K562 (cell line): ENCODE measurements around the gene PRR36. TPM values are rescaled to one million over a fixed set of nuclear protein-coding genes. Genes with fewer than 3 reads are reported as not detected.

Experiments
- BHLHE40 ChIP-seq: IDR thresholded peaks from 2 replicates; pipeline ENCODE4 v1.6.1; 2011; ENCODE audit warnings: low read length, improper control_type of control experiment
- CBFA2T3 ChIP-seq: fragments of 450-650 bp; IDR thresholded peaks from 2 replicates; pipeline ENCODE4 v1.6.1; 2017
- CBFB ChIP-seq: sonication (generic); formaldehyde crosslinking; IDR thresholded peaks from 2 replicates; pipeline ENCODE4 v1.4.0; 2020; ENCODE audit warnings: mild to moderate bottlenecking, missing genetic modification reagents
- CCNT2 ChIP-seq: IDR thresholded peaks from 2 replicates; pipeline ENCODE4 v1.6.1; 2011; ENCODE audit warnings: borderline replicate concordance, low read depth, mild to moderate bottlenecking, moderate library complexity, mixed read lengths, low read length; ENCODE audit not compliant: insufficient read length; ENCODE audit errors: extremely low read depth
- NR2C2 ChIP-seq, 2 experiments: fragments of 200-800 bp in 1 of 2; sonication (Bioruptor generic) in 1 of 2; sonication (generic) in 1 of 2; formaldehyde crosslinking in 1 of 2; IDR thresholded peaks; 2 replicates each; pipeline versions ENCODE4 v1.6.1 to v1.8.0; 2016 to 2022; ENCODE audit warnings: mild to moderate bottlenecking in 1 of 2, missing compliant biosample characterization in 1 of 2, missing genetic modification characterization in 1 of 2, missing genetic modification reagents in 1 of 2
- PHF8 ChIP-seq: fragments of 200-600 bp; sonication (generic); IDR thresholded peaks from 2 replicates; pipeline ENCODE4 v1.6.1; 2012; ENCODE audit warnings: mixed run types, mild to moderate bottlenecking, inconsistent platforms, low read length, moderate library complexity, borderline replicate concordance
- POLR2A ChIP-seq: fragments of 450-650 bp; conservative IDR thresholded peaks from 2 replicates; pipeline ENCODE4 v1.6.1; 2016
- PRPF4 ChIP-seq: fragments of 200-400 bp; formaldehyde crosslinking; IDR thresholded peaks from one replicate; pipeline ENCODE4 v1.6.1; 2017; ENCODE audit warnings: low read length, low read depth, mild to moderate bottlenecking; ENCODE audit not compliant: insufficient read depth, poor library complexity, severe bottlenecking
- RBFOX2 ChIP-seq: fragments of 200-400 bp; formaldehyde crosslinking; IDR thresholded peaks from 2 replicates; pipeline ENCODE4 v1.6.1; 2017; ENCODE audit warnings: low read depth, mild to moderate bottlenecking, low read length, moderate library complexity
- STAT5A ChIP-seq: IDR thresholded peaks from 2 replicates; pipeline ENCODE4 v1.6.1; 2012; ENCODE audit warnings: low read length, inconsistent platforms, borderline replicate concordance
- TGIF2 ChIP-seq: sonication (generic); formaldehyde crosslinking; IDR thresholded peaks from 2 replicates; pipeline ENCODE4 v1.8.1; 2022; ENCODE audit warnings: mild to moderate bottlenecking, missing genetic modification reagents, moderate library complexity
- XRCC3 ChIP-seq: fragments of 450-650 bp; IDR thresholded peaks from 2 replicates; pipeline ENCODE4 v1.6.1; 2017; ENCODE audit warnings: mild to moderate bottlenecking, moderate library complexity
- ZC3H4 ChIP-seq: sonication (generic); formaldehyde crosslinking; IDR thresholded peaks from 2 replicates; pipeline ENCODE4 v1.9.0; 2021; ENCODE audit warnings: missing genetic modification reagents, borderline replicate concordance
- ZEB2 ChIP-seq: fragments of 450-650 bp; IDR thresholded peaks from 2 replicates; pipeline ENCODE4 v1.6.1; 2016
- ZNF133 ChIP-seq: fragments of 250-450 bp; sonication (Bioruptor Pico); IDR thresholded peaks from 2 replicates; pipeline ENCODE4 v1.4.0; 2020; ENCODE audit warnings: mild to moderate bottlenecking
- ZNF263 ChIP-seq: sonication (generic); formaldehyde crosslinking; IDR thresholded peaks from 2 replicates; pipeline ENCODE4 v1.8.0; 2022; ENCODE audit warnings: mild to moderate bottlenecking, missing genetic modification reagents, borderline replicate concordance
- ZNF644 ChIP-seq: fragments of 200-800 bp; sonication (Bioruptor generic); IDR thresholded peaks from 2 replicates; pipeline ENCODE4 v1.6.1; 2016; ENCODE audit warnings: low read depth, missing genetic modification characterization, missing compliant biosample characterization
- polyA plus RNA-seq, 8 experiments: library from polyadenylated mRNA; depleted of rRNA in 4 of 8; stranded (reverse) in 5 of 8; unstranded in 3 of 8; fragments of >200 nt; fragmentation: Nextera tagmentation in 2 of 8; fragmentation: Illumina TruSeq in 1 of 8; extraction: Ambion mirVana in 2 of 8; extraction: Trizol in 1 of 8; gene quantifications; 2 replicates each; pipeline versions ENCODE4 v1.2.1 to v1.2.3, GENCODE V29; 2011 to 2014; ENCODE audit warnings: inconsistent platforms in 1 of 8, missing spikeins in 1 of 8
- total RNA-seq, 7 experiments: library from RNA; depleted of rRNA in 6 of 7; stranded (reverse); fragments of >200 nt in 6 of 7; fragmentation: Illumina TruSeq in 2 of 7; extraction: Trizol in 2 of 7; gene quantifications; 2 replicates each; pipeline versions ENCODE4 v1.2.1 to v1.2.3, GENCODE V29; 2011 to 2021; ENCODE audit warnings: low replicate concordance in 1 of 7
- TF ChIP-seq, protein P1 (sequence below): fragments of 200-800 bp; sonication (Bioruptor generic); IDR thresholded peaks from 2 replicates; pipeline ENCODE4 v1.6.1; 2017; ENCODE audit warnings: missing genetic modification characterization, missing compliant biosample characterization
- TF ChIP-seq, protein P2 (sequence below): sonication (generic); formaldehyde crosslinking; IDR thresholded peaks from 2 replicates; pipeline ENCODE4 v1.9.0; 2022; ENCODE audit warnings: mild to moderate bottlenecking, missing genetic modification reagents
- TF ChIP-seq, protein P3 (sequence below): sonication (generic); formaldehyde crosslinking; IDR thresholded peaks from 2 replicates; pipeline ENCODE4 v1.8.0; 2022; ENCODE audit warnings: missing genetic modification reagents, mild to moderate bottlenecking, moderate library complexity, borderline replicate concordance
- TF ChIP-seq, protein P4 (sequence below): conservative IDR thresholded peaks from 2 replicates; pipeline ENCODE4 v1.6.1; 2011; ENCODE audit warnings: low read depth, mild to moderate bottlenecking, low read length; ENCODE audit not compliant: control insufficient read depth

The PRR36 gene
- total and polyA plus RNA-seq, 9 of the 15 experiments (the other 6 are each of a cell fraction or from before 2014, with no cell fraction given): 0.05 to 0.42 (median 0.06) TPM; not detected in 6

DNA sequence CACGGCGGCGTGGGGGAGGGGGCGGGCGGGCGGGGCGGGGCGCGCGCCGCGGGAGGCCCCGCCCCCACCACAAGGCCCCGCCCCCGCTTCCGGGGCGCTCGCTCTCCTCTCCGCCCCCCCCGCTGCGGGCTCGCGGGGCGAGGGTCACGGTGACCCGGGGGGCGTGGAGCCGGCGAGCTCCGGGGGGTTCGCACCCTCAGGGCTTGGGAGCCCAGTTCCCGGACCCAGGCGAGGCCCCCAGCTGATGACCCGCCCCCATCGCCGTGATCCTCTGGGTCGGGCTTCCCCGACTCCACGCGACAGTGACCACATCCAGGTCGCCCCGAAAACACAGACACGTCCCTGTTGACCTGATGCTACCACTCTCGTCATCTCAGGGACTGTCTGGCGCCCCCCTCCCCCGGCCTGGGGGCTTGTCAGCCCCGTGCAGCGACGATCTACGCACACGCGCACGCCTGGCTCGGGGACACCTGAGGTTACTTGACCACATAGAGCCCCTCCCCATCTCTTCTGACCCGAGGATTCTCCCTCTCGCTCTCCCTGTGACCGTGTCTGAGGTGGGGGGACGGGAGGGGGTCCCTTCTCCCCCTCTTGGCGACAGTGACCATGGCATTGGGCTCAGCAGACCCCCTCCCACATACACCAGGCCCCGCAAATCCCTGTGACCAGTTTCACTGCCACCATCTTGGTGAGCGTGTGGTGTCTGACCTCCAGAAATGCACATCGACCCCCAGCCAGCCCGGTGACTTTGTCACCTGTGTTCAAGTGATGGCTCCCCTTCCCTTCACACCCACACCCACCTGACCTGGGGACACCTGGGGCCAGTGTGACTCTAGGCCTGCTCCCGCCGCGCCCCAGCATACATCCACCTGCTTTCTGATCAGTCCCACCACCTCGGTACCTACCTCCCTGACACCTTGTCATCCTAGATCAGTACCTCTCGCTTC is 30.2 kb upstream of the PRR36 start (continued):
- TF ChIP-seq, protein P1, sequence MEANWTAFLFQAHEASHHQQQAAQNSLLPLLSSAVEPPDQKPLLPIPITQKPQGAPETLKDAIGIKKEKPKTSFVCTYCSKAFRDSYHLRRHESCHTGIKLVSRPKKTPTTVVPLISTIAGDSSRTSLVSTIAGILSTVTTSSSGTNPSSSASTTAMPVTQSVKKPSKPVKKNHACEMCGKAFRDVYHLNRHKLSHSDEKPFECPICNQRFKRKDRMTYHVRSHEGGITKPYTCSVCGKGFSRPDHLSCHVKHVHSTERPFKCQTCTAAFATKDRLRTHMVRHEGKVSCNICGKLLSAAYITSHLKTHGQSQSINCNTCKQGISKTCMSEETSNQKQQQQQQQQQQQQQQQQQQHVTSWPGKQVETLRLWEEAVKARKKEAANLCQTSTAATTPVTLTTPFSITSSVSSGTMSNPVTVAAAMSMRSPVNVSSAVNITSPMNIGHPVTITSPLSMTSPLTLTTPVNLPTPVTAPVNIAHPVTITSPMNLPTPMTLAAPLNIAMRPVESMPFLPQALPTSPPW: peak; percentile 97
- TF ChIP-seq TGIF2 (peak; percentile 50; the same call in 1 of the 2 replicates), ZNF133 (CRISPR knock-in tag) (no peak), CBFA2T3 (no peak), PRPF4 (no peak), BHLHE40 (peak; percentile 43; the same call in 1 of the 2 replicates), ZNF644 (tag) (no peak), RBFOX2 (peak; percentile 8; the same call in 1 of the 2 replicates), XRCC3 (no peak), NR2C2 (CRISPR knock-in tag; IDR thresholded peaks at IDR 0.05) (no peak), NR2C2 (tag; IDR thresholded peaks at IDR 0.05) (peak; percentile 88), PHF8 (peak; percentile 46; the same call in 1 of the 2 replicates), POLR2A (peak; percentile 25; the same call in 1 of the 2 replicates), ZEB2 (no peak), ZC3H4 (CRISPR knock-in tag) (peak; percentile 42), ZNF263 (CRISPR knock-in tag) (0 out of 2 replicates have a peak, but pooled peaks have one; percentile 47), CBFB (0 out of 2 replicates have a peak, but pooled peaks have one; percentile 24), CCNT2 (peak; percentile 28), STAT5A (no peak)
- TF ChIP-seq, protein P2, sequence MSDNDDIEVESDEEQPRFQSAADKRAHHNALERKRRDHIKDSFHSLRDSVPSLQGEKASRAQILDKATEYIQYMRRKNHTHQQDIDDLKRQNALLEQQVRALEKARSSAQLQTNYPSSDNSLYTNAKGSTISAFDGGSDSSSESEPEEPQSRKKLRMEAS (CRISPR knock-in tag): peak; percentile 38; the same call in 1 of the 2 replicates
- TF ChIP-seq, protein P3, sequence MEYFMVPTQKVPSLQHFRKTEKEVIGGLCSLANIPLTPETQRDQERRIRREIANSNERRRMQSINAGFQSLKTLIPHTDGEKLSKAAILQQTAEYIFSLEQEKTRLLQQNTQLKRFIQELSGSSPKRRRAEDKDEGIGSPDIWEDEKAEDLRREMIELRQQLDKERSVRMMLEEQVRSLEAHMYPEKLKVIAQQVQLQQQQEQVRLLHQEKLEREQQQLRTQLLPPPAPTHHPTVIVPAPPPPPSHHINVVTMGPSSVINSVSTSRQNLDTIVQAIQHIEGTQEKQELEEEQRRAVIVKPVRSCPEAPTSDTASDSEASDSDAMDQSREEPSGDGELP (CRISPR knock-in tag): peak; percentile 80; the same call in 1 of the 2 replicates
- TF ChIP-seq, protein P4, sequence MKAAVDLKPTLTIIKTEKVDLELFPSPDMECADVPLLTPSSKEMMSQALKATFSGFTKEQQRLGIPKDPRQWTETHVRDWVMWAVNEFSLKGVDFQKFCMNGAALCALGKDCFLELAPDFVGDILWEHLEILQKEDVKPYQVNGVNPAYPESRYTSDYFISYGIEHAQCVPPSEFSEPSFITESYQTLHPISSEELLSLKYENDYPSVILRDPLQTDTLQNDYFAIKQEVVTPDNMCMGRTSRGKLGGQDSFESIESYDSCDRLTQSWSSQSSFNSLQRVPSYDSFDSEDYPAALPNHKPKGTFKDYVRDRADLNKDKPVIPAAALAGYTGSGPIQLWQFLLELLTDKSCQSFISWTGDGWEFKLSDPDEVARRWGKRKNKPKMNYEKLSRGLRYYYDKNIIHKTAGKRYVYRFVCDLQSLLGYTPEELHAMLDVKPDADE: 0 out of 2 replicates have a peak, but pooled peaks have one; percentile 49
